Duodenal mucosa (tissue), 2 donors: ENCODE results near the gene SIRT6.
"Not testable (repeated sequence)": the region's sequence is repeated elsewhere in the genome, so short reads cannot be mapped to it uniquely, and the experiment has no call there.

Experiments
- H3K27ac ChIP-seq: one replicate; pipeline ENCODE4 v1.7.0; 2013; ENCODE audit warnings: low read depth, low read length
- H3K27me3 ChIP-seq, 2 donors: one replicate each; pipeline ENCODE4 v1.7.0; 2013; ENCODE audit warnings: low read length in 2 of 2, control low read depth in 1 of 2; ENCODE audit not compliant: insufficient read depth in 2 of 2, control insufficient read depth in 1 of 2
- H3K36me3 ChIP-seq, 2 donors: one replicate each; pipeline ENCODE4 v1.7.0; 2013; ENCODE audit warnings: low read length in 2 of 2, control low read depth in 1 of 2; ENCODE audit not compliant: insufficient read depth in 2 of 2, control insufficient read depth in 1 of 2
- H3K4me1 ChIP-seq, 2 donors: one replicate each; pipeline ENCODE4 v1.7.0; 2013; ENCODE audit warnings: low read length in 2 of 2, control low read depth in 1 of 2; ENCODE audit not compliant: insufficient read depth in 2 of 2, control insufficient read depth in 1 of 2
- H3K4me3 ChIP-seq, 2 donors: one replicate each; pipeline ENCODE4 v1.7.0; 2013; ENCODE audit warnings: low read length in 2 of 2, low read depth in 1 of 2
- H3K9ac ChIP-seq, 2 donors: one replicate each; pipeline ENCODE4 v1.7.0; 2013; ENCODE audit warnings: low read length in 2 of 2, low read depth in 1 of 2
- H3K9me3 ChIP-seq, 2 donors: one replicate each; pipeline ENCODE4 v1.7.0; 2013; ENCODE audit warnings: low read length in 2 of 2, control low read depth in 1 of 2; ENCODE audit not compliant: control insufficient read depth in 1 of 2

The SIRT6 gene

DNA sequence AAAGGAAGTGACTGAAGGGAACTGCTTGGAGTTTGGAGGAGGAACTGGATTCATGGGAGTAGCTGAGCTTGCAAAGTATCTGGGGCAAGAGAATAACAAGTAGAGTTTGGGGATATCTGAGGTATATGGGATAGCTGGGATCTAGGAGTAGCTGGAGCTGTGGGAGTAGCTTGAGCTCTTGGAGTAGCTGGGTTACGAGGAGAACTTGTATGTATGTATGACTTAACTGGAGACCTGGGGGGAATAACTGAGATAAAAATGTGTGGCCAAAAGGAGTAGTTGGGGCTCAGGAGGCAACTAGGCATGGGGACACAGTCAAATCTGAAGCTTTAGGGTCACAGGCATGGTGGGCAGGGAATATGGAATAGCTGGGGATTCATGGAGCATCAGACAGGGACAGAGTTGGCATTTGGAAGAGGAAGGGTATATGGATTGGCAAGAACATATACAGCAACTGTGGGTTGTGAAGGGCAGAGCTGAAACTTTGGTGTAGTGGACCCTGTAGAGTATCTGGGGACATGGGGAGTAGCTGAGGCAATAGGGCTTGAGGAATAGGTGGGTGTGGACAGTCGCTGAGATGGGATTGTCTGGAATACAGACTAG, 18.7 kb upstream of the SIRT6 start:
- H3K9me3 ChIP-seq, result no peaks in the 10 kb centered on the region
- H3K27ac ChIP-seq, result no peak overlapping the region
- H3K9ac ChIP-seq, result no peak overlapping the region
- peaks cover 0 to 4% of the 10 kb centered on the region in 2 donors for H3K4me1 ChIP-seq
- peaks cover 25 to 39% of the 10 kb centered on the region in 2 donors for H3K27me3 ChIP-seq
- H3K4me3 ChIP-seq, result no peak overlapping the region
- H3K36me3 ChIP-seq, result no peaks in the 10 kb centered on the region

DNA sequence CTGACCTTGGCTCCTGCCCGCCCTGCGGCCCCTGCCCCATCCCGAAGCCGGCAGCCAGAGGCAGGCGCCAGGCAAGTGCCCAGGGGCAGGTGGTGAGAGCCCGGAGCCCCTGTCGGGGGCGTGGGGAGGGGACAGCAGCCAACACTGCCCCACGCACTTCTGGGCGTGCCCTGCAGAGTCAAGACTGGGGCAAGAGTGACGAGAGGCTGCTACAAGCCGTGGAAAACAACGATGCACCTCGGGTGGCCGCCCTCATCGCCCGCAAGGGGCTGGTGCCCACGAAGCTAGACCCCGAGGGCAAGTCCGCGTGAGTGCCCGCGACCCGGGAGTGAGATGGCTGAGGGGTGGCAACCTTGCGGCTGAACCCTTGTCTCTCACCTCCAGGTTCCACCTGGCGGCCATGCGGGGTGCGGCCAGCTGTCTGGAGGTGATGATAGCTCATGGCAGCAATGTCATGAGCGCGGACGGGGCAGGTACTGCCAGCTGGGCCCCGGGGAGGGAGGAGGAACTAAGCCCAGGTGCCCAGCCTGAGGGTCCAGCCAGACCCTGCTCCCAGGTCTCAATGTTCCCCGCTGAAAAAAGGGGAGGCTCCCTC, 17.4 kb upstream of the SIRT6 start:
- Histone ChIP-seq H3K9ac (no peak overlapping the region), H3K9me3 (no peaks in the 10 kb centered on the region), H3K27me3 (peaks cover 25 to 39% of the 10 kb centered on the region in 2 donors), H3K4me1 (peaks cover 0 to 4% of the 10 kb centered on the region in 2 donors), H3K4me3 (no peak overlapping the region), H3K27ac (no peak overlapping the region), H3K36me3 (no peaks in the 10 kb centered on the region)

DNA sequence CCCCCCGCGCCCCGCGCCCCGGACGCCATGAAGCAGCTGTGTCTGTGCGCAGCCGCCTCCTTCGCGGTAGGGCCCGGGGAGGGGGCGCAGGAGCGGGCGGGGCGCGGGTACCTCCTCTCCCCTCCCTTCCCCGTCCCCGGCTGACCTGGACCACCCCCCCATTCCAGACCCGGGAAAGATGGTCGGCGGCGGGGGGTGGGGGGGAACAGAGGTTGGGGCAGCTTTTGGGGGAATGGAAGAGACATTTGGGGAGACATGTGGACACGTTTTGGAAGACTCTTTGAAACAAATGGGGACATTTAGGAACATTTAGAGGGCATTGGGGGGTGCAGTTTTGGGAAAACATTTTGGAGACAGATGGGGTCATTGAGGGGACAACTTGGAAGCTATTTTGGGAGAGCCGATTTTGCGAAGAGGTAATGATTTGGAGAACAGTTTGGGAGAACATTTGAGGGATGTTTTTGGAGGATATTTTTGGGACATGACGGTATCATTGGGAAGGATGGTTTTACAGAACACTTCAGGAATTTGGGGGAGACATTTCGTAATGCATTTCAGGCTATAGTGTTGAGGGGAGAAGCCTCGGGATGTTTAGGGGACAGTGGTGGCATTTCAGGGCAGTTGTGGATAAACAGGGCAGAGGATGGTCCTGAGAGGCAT, 16.2 kb upstream of the SIRT6 start:
- Histone ChIP-seq H3K36me3 (no peaks in the 10 kb centered on the region), H3K4me1 (peaks cover 0 to 4% of the 10 kb centered on the region in 2 donors), H3K27ac (no peak overlapping the region), H3K9ac (no peak overlapping the region), H3K27me3 (peaks cover 25 to 39% of the 10 kb centered on the region in 2 donors), H3K4me3 (no peak overlapping the region), H3K9me3 (no peaks in the 10 kb centered on the region)

DNA sequence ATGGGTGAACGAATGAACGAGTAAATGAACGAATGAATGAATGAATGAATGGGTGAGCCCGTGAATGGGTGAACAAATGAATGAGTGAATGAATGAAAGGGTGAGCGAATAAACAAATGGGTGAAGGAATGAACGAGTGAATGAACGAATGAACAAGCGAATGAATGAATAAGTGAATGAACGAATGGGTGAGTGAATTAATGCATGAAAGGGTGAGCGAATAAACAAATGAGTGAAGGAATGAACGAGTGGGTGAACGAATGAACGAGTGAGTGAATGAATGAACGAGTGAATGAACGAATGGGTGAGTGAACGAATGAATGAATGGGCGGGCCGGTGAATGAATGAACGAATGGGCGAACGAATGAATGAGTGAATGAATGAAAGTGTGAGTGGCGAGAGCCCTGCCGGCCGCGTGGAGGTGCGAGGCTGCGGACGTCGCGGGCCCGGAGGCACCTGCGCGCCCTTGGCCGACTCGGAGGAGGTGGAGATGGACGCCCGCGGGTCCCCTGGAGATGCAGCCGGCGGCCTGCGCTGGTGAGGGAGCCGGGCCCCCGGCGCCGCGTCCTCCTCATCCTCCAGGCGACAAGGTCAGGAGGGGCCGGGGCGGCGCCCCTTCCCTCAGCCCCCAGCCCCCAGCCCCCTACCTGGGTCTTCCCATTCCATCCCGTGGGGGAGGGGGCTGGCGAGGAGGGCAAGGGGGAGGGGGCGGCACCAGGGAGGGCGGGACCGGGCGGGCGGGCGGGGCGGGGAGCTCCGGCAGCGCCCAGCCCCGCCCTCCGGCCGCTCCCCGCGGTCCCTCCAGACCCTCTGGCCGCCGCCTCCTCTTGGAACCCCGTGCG, 15.5 kb upstream of the SIRT6 start:
- no peaks in the 10 kb centered on the region for H3K36me3 ChIP-seq
- H3K9ac ChIP-seq, result no peak overlapping the region
- H3K9me3 ChIP-seq, result no peaks in the 10 kb centered on the region
- H3K4me1 ChIP-seq, result peaks cover 0 to 4% of the 10 kb centered on the region in 2 donors
- no peak overlapping the region for H3K4me3 ChIP-seq
- H3K27ac ChIP-seq, result no peak overlapping the region
- peaks cover 25 to 39% of the 10 kb centered on the region in 2 donors for H3K27me3 ChIP-seq

DNA sequence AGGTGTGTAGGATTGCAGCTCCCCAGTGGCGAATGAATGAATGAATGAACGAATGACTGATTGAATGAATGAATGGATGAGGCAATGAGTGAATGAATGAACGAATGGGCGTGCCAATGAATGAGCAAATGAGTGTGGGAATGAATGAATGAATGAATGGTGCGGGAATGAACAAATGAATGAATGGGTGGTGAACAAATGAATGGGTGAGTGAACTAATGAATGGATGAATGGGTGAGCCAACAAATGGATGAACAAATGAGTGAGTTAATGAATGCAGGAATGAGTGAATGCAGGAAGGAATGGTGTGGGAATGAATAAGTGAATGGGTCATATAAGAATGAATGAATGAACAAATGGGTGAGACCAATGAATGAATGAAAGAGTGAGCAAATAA, 14.9 kb upstream of the SIRT6 start:
- no peaks in the 10 kb centered on the region for H3K9me3 ChIP-seq
- H3K27ac ChIP-seq, result no peak overlapping the region
- peaks cover 25 to 36% of the 10 kb centered on the region in 2 donors for H3K27me3 ChIP-seq
- peaks cover 0 to 4% of the 10 kb centered on the region in 2 donors for H3K4me1 ChIP-seq
- H3K4me3 ChIP-seq, result no peak overlapping the region
- H3K9ac ChIP-seq, result no peak overlapping the region
- no peaks in the 10 kb centered on the region for H3K36me3 ChIP-seq

DNA sequence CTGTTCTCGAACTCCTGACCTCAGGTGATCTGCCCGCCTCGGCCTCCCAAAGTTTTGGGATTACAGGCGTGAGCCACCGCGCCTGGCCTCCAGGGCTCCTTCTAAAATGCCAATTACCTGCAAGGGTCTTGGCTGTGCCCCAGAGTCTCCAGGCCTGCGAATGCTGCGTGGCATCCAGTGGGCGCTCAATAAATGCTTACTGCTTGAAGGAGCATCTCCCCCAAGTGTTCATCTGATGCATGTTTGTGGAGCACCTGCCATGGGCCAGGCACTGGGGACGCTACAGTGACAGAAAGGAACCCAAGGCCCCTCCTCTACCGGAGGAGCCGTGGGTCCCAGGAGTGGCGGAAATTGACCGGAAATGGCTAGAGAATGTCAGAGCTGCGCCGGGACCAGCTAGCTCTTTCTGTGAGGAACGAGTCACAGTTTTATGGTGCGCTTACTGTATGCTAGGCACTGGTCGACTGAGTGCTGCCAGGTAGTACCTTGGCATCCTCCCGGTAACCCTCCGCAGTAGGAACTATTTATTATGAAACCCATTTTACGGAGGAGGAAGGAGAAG, 14.3 kb upstream of the SIRT6 start:
- peaks cover 25 to 36% of the 10 kb centered on the region in 2 donors for H3K27me3 ChIP-seq
- peaks cover 0 to 4% of the 10 kb centered on the region in 2 donors for H3K4me1 ChIP-seq
- H3K9me3 ChIP-seq, result no peaks in the 10 kb centered on the region
- H3K4me3 ChIP-seq, result no peak overlapping the region
- no peak overlapping the region for H3K27ac ChIP-seq
- H3K9ac ChIP-seq, result no peak overlapping the region
- H3K36me3 ChIP-seq, result no peaks in the 10 kb centered on the region

DNA sequence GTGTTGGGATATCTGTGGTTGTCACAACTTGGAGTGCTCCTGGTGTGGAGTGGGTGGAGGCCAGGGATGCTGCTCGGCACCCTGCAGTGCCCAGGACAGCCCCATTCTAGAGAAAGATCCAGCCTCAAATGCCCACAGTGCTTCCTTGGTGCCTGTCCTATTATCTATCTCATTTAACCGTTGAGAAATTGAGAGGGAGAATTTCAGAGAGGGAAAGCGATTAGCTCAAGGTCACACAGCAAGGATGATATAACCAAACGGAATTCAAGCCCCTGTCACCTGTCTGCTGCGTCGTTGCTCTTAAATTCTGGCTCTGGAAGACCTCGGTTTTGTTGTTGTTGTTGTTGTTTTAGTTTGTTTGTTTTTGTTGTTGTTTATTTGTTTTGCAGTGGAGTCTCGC, 13.6 kb upstream of the SIRT6 start:
- H3K4me1 ChIP-seq, result peaks cover 0 to 4% of the 10 kb centered on the region in 2 donors
- no peak overlapping the region for H3K27ac ChIP-seq
- H3K4me3 ChIP-seq, result no peak overlapping the region
- H3K36me3 ChIP-seq, result no peaks in the 10 kb centered on the region
- no peaks in the 10 kb centered on the region for H3K9me3 ChIP-seq
- peaks cover 25 to 31% of the 10 kb centered on the region in 2 donors for H3K27me3 ChIP-seq
- no peak overlapping the region for H3K9ac ChIP-seq

DNA sequence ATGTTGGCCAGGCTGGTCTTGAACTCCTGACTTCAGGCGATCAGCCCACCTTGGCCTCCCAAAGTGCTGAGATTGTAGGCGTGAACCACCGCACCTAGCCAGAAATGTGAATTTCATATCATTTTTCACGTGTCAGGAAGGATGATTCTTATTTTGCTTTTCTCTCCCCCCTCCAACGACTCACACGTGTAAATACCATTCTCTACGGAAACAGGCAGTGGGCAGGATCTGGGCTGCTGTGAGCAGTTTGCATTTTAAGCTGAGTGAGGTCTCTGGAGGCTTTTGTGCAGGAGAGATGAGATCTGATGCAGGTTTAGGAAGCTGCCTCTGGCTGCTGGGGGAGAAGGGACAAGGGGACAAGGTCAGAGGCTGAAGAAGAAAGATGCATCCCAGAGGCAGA, 12.0 kb upstream of the SIRT6 start:
- Histone ChIP-seq H3K27me3 (peaks cover 21 to 23% of the 10 kb centered on the region in 2 donors), H3K4me3 (no peak overlapping the region), H3K9me3 (no peaks in the 10 kb centered on the region), H3K27ac (no peak overlapping the region), H3K4me1 (no peaks in the 10 kb centered on the region), H3K9ac (no peak overlapping the region), H3K36me3 (no peaks in the 10 kb centered on the region)

DNA sequence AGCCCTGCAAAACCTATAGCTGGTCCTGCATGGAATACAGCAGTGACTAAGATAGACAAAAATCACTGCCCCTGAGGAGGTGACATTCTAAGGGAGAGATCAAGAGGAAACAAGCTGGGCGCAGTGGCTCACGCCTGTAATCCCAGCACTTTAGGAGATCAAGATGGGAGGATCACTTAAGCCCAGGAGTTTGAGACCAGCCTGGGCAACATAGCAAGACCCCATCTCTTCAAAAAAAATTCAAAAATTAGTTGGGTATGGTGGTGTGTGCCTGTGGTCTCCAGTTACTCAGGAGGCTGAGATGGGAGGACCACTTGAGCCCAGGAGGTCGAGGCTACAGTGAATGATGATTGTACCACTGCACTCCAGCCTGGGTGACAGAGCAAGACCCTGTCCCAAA, 10.2 kb upstream of the SIRT6 start:
- H3K4me1 ChIP-seq, H3K27ac ChIP-seq, H3K9me3 ChIP-seq, H3K4me3 ChIP-seq, H3K9ac ChIP-seq, H3K36me3 ChIP-seq: not testable (repeated sequence)
- peaks cover 11% of the 10 kb centered on the region in 2 donors for H3K27me3 ChIP-seq
